Endothelial cell of umbilical vein (primary cell): ENCODE measurements around the gene PDE4B. TPM values are rescaled to one million over a fixed set of nuclear protein-coding genes. Genes with fewer than 3 reads are reported as not detected.

Experiments used
- BruUV-seq: library from RNA; stranded (reverse); fragments of 400-500 nt; replicated peaks from 2 replicates; lab custom pipeline; 2021; lab: Mats Ljungman, UMichigan
- CTCF ChIA-PET: fragments of 300-600, 350-600 bp; sonication (Branson Sonifier 250); formaldehyde crosslinking; loops from one replicate; lab custom pipeline; 2021; ENCODE audit warnings: antibody characterized with exemption, inconsistent platforms; lab: Charles Lee
- POLR2A ChIA-PET: fragments of 300-600, 350-600 bp; sonication (Branson Sonifier 250); formaldehyde crosslinking; loops from one replicate; lab custom pipeline; 2021; ENCODE audit warnings: antibody characterized with exemption, inconsistent platforms; lab: Charles Lee
- DNase-seq: peaks from one replicate; pipeline ENCODE4 v3.0.0-alpha.2; 2011; ENCODE audit warnings: low read depth, low spot score
- FAIRE-seq: peaks from 2 replicates; lab custom pipeline; 2011; peaks lifted over from hg19 to GRCh38; lab: Jason Lieb, UNC
- H2AFZ ChIP-seq: 2 replicates; pipeline ENCODE4 v1.6.0; 2012; ENCODE audit warnings: low read depth, low read length, control low read depth, inconsistent platforms
- H3K27ac ChIP-seq: 2 replicates; pipeline ENCODE4 v1.5.1; 2011; ENCODE audit warnings: low read depth, mild to moderate bottlenecking, control low read depth, low read length, moderate library complexity; ENCODE audit not compliant: insufficient read depth
- H3K27me3 ChIP-seq, 2 experiments: 2 replicates each; pipeline versions ENCODE4 v1.6.0 to v1.6.1; 2011; ENCODE audit warnings: low read length in 2 of 2, mixed read lengths in 1 of 2; ENCODE audit not compliant: control insufficient read depth in 2 of 2, insufficient read depth in 2 of 2
- H3K36me3 ChIP-seq, 2 experiments: 2 replicates in 1 of 2; 3 replicates in 1 of 2; pipeline ENCODE4 v1.5.1; 2011; ENCODE audit warnings: low read length in 2 of 2, mild to moderate bottlenecking in 1 of 2, moderate library complexity in 1 of 2; ENCODE audit not compliant: control insufficient read depth in 2 of 2, insufficient read depth in 2 of 2; ENCODE audit errors: extremely low read depth in 1 of 2
- H3K4me1 ChIP-seq: 3 replicates; pipeline ENCODE4 v1.5.1; 2011; ENCODE audit warnings: mild to moderate bottlenecking, low read length; ENCODE audit not compliant: control insufficient read depth, insufficient read depth; ENCODE audit errors: extremely low read depth
- H3K4me2 ChIP-seq: 2 replicates; pipeline ENCODE4 v1.6.1; 2011; ENCODE audit warnings: low read length, control low read depth, mixed read lengths; ENCODE audit not compliant: insufficient read depth
- H3K4me3 ChIP-seq, 3 experiments: fragments of 200-600 bp in 1 of 3; sonication (generic), shearing (Covaris generic) in 1 of 3; replicated peaks in 1 of 3; 2 replicates each; pipeline ENCODE4 v1.5.1; 2011 to 2016; ENCODE audit warnings: control low read depth in 3 of 3, low read length in 3 of 3, mild to moderate bottlenecking in 2 of 3, inconsistent platforms in 1 of 3, low read depth in 1 of 3, moderate library complexity in 1 of 3; ENCODE audit not compliant: insufficient read depth in 1 of 3
- H3K79me2 ChIP-seq: 2 replicates; pipeline ENCODE4 v1.6.0; 2012; ENCODE audit warnings: low read length, inconsistent platforms; ENCODE audit not compliant: control insufficient read depth, insufficient read depth
- H3K9ac ChIP-seq: replicated peaks from 2 replicates; pipeline ENCODE3; 2011; ENCODE audit warnings: low read length, control low read depth; ENCODE audit not compliant: insufficient read depth; ENCODE audit errors: extremely low read depth
- H3K9me1 ChIP-seq: replicated peaks from 3 replicates; pipeline ENCODE4 v1.6.0; 2011; ENCODE audit warnings: mild to moderate bottlenecking, low read length; ENCODE audit not compliant: control insufficient read depth, insufficient read depth; ENCODE audit errors: extremely low read depth
- H3K9me3 ChIP-seq: replicated peaks from 2 replicates; pipeline ENCODE4 v1.5.1; 2012; ENCODE audit warnings: low read length, inconsistent platforms; ENCODE audit not compliant: control insufficient read depth, insufficient read depth
- H4K20me1 ChIP-seq: replicated peaks from 2 replicates; pipeline ENCODE3; 2011; ENCODE audit warnings: mild to moderate bottlenecking, low read length; ENCODE audit not compliant: control insufficient read depth, insufficient read depth; ENCODE audit errors: extremely low read depth
- CTCF ChIP-seq, 2 donors: IDR thresholded peaks; 1 replicate in 1 of 2; 2 replicates in 1 of 2; pipeline ENCODE4 v1.5.1; 2011; ENCODE audit warnings: low read length in 2 of 2, mild to moderate bottlenecking in 2 of 2, moderate library complexity in 2 of 2, control low read depth in 1 of 2, inconsistent platforms in 1 of 2, low read depth in 1 of 2; ENCODE audit not compliant: insufficient read depth in 1 of 2; ENCODE audit errors: extremely low read depth in 1 of 2
- EZH2 ChIP-seq: IDR thresholded peaks from 2 replicates; pipeline ENCODE4 v1.6.1; 2012; ENCODE audit warnings: borderline replicate concordance, low read depth, mild to moderate bottlenecking, moderate library complexity, low read length, inconsistent platforms; ENCODE audit not compliant: severe bottlenecking
- FOS ChIP-seq: IDR thresholded peaks from 2 replicates; pipeline ENCODE4 v1.6.1; 2011; ENCODE audit warnings: mild to moderate bottlenecking, low read length, moderate library complexity, borderline replicate concordance; ENCODE audit not compliant: insufficient read depth
- GATA2 ChIP-seq: IDR thresholded peaks from 2 replicates; pipeline ENCODE4 v1.7.0; 2011; ENCODE audit warnings: low read depth, mild to moderate bottlenecking, moderate library complexity, mixed read lengths, low read length; ENCODE audit not compliant: insufficient read length, insufficient read depth
- JUN ChIP-seq: IDR thresholded peaks from 2 replicates; pipeline ENCODE4 v1.6.1; 2011; ENCODE audit warnings: borderline replicate concordance, low read depth; ENCODE audit not compliant: insufficient read length, insufficient read depth
- MAX ChIP-seq: IDR thresholded peaks from 2 replicates; pipeline ENCODE4 v1.6.1; 2011; ENCODE audit not compliant: insufficient read depth, insufficient read length
- MYC ChIP-seq: IDR thresholded peaks from one replicate; pipeline ENCODE4 v1.6.1; 2011; ENCODE audit warnings: mild to moderate bottlenecking, low read depth, low read length
- POLR2A ChIP-seq: IDR thresholded peaks from 2 replicates; pipeline ENCODE4 v1.6.1; 2012; ENCODE audit warnings: low read depth, mild to moderate bottlenecking, control low read depth, low read length
- POLR2AphosphoS5 ChIP-seq: IDR thresholded peaks from 2 replicates; pipeline ENCODE4 v1.6.1; 2012; ENCODE audit warnings: low read depth, mild to moderate bottlenecking, control low read depth, low read length, moderate library complexity; ENCODE audit not compliant: insufficient read depth
- dilution Hi-C: fragments of 300-500 bp; cut with MboI; formaldehyde crosslinking; loops from one replicate; pipeline ENCODE4 v1.15.0; 2019; ENCODE audit warnings: low sequenced_read_pairs; ENCODE audit not compliant: extremely low pct_ligation_motif_present
- intact Hi-C: fragments of 100-400 bp; cut with micrococcal nuclease; formaldehyde crosslinking; loops from one replicate; pipeline ENCODE4 v1.10.0; 2022
- polyA plus RNA-seq, 4 experiments: library from polyadenylated mRNA; depleted of rRNA in 3 of 4; stranded (reverse) in 3 of 4; unstranded in 1 of 4; fragments of >200 nt; gene quantifications; 2 replicates each; pipeline versions ENCODE4 v1.2.1 to v1.2.3, GENCODE V29; 2011 to 2012; ENCODE audit warnings: missing spikeins in 1 of 4
- total RNA-seq: library from RNA; stranded (reverse); gene quantifications from 2 replicates; pipeline ENCODE4 v1.2.3, GENCODE V29; 2021

The PDE4B gene
- total and polyA plus RNA-seq, 2 donors (not counting 3 experiments of a cell fraction or from before 2014, with no cell fraction given): 63.5 to 69.8 TPM

GRCh38 chr1:66415281-66415680 lies 622.6 kb downstream of the PDE4B start:
- no peak for DNase-seq
- ChIA-PET POLR2A (no interaction called here), CTCF (interaction anchor here (1.1 kb wide), 1 partner anchor 9 kb away, joined by 3 read pairs; no protein-coding TSS in a partner anchor)
- TF ChIP-seq POLR2A (no peak), EZH2 (no peak), GATA2 (no peak), POLR2AphosphoS5 (no peak), MYC (no peak), JUN (no peak), CTCF (IDR thresholded peaks at IDR 0.05; ENCODE audit: extremely low read depth in 1 of 2, insufficient read depth in 1 of 2, low read depth in 1 of 2, low read length in 2 of 2) (no peak), MAX (no peak), FOS (no peak)
- H2AFZ ChIP-seq: no peak overlapping the region
- no peak overlapping the region for H3K4me3 ChIP-seq
- dilution Hi-C loops: no loop called here
- H3K36me3 ChIP-seq: no peaks in the 10 kb centered on the region
- H3K4me2 ChIP-seq: no peak overlapping the region
- H3K9me1 ChIP-seq: no peaks in the 10 kb centered on the region
- no peaks in the 10 kb centered on the region for H3K9me3 ChIP-seq
- no peak overlapping the region for H3K27ac ChIP-seq
- no peak for FAIRE-seq
- no peaks in the 10 kb centered on the region for H3K79me2 ChIP-seq
- intact Hi-C loops: no loop called here
- BruUV-seq: no TSS peak
- no peaks in the 10 kb centered on the region for H4K20me1 ChIP-seq
- no peak overlapping the region for H3K9ac ChIP-seq
- H3K27me3 ChIP-seq: no peaks in the 10 kb centered on the region
- H3K4me1 ChIP-seq: no peaks in the 10 kb centered on the region
